KG1 (cell line): ENCODE data around the gene HCFC2.
"Not testable (repeated sequence)": the region's sequence is repeated elsewhere in the genome, so short reads cannot be mapped to it uniquely, and the experiment has no call there.

ENCODE experiments used
- DNase-seq: peaks from one replicate; lab custom pipeline; 2025; lab: John Stamatoyannopoulos, UW

The HCFC2 gene

DNA sequence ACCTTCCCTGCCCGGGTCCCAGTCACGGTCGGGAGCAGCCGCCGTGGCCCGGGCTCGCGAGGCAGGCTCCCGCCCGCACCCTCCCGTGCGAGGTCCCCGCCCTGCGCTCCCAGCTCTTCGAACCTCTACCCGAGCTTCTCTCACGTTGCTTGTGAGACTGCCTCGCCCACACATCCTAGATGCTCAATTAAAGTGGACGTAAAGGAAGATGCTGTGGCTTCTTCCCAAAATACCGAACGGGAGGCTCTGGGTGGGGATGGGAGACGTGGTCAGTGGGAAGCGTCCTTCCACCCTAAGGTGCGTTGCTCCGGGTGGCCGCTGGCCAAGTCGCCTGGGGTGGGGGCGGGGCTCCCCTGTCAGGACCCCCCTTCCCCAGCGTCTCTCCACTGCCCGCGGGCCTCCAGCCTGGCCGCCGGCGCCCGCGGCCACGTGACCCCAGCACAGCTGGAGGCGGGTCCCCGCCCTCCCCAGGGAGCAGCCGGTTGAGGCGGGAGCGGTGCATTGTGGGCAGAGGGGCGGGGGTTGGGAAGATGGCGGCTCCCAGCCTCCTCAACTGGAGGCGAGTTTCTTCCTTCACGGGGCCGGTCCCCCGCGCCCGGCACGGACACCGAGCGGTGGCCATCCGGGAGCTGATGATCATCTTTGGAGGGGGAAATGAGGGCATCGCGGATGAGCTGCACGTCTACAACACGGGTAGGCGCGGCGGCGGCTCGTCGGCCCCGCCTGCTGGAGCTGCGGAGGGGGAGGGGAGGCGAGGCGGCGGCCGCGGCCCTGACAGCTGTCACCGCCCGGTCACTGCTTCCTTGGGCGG lies at the start of gene HCFC2:
Gene HCFC2, plus strand, starts transcription at position 501 of the 811 bp plus-strand sequence. Its CDS starts 30 bp downstream, at position 531.
- peak; percentile 84 for DNase-seq

DNA sequence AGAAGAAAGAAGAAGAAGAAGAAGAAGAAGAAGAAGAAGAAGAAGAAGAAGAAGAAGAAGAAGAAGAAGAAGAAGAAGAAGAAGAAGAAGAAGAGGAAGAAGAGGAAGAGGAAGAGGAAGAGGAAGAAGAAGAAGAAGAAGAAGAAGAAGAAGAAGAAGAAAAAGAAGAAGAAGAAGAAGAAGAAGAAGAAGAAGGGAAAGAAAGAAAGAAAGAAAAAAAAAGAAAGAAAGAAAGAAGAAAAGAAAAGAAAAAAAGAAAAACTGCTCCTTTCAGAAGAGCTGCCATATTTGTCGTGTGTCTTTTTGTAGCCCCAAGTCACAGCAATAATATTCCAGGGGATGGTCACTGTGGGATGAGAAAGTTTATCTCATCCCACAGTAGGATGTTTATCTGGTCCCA lies 42.5 kb upstream of the HCFC2 start:
- DNase-seq, result not testable (repeated sequence)

DNA sequence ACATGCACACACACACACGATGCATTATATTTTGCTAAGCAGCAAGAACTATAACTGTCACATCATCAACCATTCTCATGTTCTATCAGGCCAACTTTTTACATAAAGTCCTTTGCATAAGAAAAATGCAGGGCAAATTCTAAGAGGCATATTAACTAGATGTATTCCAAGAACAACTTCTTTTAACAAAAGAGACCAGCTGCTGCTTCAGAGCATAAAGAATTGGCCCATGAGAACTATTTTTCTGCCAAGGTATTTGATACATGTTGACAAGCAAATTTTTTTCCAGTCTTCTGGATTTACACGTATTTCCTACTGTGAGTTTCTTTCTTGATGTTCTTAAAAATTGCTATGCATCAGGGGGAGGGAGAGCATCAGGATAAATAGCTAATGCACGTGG lies 41.5 kb upstream of the HCFC2 start:
- DNase-seq, result no peak

DNA sequence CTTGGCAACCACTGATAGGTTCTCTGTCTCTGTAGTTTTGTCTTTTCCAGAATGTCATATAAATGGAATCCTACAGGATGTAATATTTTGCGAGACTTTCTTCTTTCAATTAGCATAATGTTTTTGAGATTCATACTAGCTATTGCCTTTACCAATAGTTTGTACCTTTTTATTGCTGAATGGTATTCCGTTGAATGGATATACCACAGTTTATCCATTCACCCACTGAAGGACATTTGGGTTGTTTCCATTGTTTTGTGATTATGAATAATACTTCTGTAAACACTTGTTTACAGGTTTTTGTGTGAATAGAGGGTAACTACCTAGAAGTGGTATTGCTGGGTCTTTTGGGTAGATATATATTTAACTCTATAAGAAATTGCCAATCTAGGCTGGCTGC lies 40.6 kb upstream of the HCFC2 start:
- no peak for DNase-seq

DNA sequence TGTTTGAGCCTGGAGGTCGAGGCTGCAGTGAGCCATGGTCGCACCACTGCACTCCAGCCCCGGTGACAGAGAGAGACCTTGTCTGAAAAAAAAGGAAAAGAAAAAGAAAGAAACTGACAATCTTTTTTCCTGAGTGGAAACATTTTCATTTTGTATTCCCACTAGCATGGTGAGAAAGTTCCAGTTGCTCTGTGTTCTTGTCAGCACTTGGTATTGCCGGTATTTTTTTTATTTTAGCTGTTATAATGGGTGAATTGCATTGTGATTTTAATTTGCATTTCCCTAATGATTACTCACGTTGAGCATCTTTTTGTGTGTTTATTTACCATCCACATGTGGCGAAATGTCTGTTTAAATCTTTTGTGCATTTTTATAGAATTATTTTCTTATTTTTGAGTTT lies 40.0 kb upstream of the HCFC2 start:
- no peak for DNase-seq

DNA sequence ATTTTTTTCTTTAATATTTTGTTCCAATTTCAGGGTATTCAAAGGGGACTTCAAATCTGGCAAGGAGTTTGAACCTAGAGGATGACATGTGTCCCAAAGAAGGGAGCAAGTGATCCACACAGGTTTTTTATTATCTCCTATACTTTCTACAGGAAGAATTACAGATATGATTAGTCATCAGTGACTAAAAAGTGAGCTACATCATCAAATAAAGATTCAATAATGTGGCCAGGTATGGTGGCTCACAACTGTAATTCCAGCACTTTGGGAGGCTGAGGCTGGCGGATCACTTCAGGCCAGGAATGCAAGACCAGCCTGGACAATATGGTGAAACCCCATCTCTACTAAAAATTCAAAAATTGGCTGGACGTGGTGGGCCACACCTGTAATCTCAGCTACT lies 38.6 kb upstream of the HCFC2 start:
- DNase-seq, result no peak

DNA sequence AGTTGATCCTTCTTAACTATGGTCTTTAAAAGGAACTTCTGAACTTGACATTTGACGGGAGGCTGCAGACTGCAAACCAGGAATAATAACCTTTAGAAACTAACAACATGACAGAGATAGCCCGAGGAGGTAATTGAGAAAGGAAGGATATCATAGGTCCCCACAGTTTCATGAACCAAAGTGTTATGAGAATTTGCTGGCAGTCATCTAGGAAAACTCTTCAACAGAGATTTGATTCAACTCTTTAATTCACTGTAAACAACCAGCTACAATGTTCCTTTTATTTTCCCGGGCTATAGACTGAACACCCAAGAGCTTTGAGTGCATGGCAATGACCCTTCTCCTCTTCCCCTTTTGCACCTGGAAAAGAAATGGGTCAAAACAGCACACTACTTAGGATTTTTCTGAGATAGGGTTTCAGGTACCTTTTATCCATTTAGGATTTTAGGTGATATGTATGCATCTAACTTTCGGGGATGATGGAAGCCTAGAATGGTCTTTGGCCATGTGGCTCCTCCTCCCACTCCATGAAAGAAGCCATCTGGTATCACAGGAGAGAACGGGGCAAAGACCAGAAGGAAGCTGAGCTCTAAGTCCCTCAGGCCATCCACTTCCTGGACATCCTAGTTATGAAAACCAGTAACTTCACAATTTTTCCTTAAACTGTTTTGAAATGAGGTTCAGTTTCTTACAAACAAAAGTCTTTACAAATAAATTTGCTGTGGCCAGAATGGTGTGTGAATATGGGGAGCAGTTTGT lies 37.3 kb upstream of the HCFC2 start:
- no peak for DNase-seq

DNA sequence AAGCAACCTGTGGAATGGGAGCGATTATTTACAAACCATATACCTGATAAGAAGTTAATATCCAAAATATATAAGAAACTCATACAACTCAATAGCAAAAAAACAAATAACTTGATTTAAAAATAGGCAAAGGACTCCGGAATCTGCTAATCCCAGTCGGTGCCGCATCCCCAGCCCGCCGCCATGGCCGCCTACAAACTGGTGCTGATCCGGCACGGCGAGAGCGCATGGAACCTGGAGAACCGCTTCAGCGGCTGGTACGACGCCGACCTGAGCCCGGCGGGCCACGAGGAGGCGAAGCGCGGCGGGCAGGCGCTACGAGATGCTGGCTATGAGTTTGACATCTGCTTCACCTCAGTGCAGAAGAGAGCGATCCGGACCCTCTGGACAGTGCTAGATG lies 33.7 kb upstream of the HCFC2 start:
- DNase-seq, result not testable (repeated sequence)

DNA sequence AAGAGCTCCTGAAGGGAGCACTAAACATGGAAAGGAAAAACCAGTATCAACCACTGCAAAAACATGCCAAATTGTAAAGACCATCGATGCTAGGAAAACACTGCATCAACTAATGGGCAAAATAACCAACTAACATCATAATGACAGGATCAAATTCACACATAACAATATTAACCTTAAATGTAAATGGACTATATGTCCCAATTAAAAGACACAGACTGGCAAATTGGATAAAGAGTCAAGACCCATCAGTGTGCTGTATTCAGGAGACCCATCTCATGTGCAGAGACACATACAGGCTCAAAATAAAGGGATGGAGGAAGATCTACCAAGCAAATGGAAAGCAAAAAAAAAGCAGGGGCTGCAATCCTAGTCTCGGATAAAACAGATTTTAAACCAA lies 28.2 kb upstream of the HCFC2 start:
- not testable (repeated sequence) for DNase-seq

DNA sequence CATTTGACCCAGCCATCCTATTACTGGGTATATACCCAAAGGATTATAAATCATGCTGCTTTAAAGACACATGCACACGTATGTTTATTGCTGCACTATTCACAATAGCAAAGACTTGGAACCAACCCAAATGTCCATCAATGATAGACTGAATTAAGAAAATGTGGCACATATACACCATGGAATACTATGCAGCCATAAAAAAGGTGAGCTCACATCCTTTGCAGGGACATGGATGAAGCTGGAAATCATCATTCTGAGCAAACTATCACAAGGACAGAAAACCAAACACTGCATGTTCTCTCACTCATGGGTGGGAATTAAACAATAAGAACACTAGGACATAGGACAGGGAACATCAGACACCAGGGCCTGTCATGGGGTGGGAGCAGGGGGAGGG lies 24.6 kb upstream of the HCFC2 start:
- DNase-seq, result not testable (repeated sequence)

DNA sequence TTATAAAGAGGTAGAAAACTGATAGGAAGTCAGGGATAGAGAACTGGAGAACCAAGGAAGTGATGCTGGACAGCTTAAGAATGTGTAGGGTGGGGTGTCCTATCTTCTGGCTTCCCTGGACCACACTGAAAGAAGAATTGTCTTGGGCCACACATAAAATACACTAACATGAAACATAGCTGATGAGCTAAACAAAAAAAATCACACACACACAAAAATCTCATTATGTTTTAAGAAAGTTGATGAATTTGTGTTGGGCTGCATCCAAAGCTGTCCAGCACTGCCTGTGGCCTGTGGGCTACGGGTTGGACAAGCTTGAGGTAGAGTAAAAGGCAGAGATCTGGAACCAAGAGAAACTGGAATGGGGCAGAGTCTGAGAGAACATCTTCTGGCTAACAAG lies 21.8 kb upstream of the HCFC2 start:
- no peak for DNase-seq

DNA sequence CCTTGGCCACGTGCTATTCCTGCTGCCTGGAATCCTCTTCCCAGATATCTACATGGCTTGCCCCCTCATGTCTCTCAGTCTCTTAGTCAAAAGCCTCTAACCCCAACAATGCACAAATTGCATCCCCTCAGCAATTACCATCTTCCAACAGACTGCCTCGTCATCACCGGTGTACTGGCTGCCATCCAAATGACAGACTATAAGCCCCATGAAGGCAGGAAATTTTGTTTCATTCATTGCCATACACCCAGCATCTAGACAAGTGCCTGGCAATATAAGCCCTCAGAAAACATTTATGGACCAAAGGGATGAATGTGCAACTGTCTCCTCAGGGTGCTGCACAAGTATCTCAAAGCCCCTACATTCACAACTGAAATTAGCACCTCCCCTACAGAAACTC lies 20.2 kb upstream of the HCFC2 start:
- no peak for DNase-seq

DNA sequence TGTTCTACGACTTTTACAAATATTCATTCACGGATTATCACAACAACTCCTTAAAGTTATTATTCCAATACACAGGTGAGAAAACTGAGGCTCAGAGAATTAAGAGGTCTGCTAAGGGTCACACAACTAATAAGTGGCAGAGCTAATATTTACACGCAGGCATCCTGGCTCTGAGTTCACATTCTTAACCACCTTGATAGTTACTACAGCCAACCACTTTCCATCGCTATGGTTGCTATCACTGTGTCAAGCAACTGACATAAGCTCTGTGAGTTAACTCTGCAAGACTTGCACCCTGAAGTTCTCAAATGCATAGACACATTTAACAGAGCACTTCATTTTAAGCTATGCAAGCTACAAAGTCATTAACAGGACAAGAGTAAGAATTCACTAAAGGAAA lies 18.0 kb upstream of the HCFC2 start:
- no peak for DNase-seq

DNA sequence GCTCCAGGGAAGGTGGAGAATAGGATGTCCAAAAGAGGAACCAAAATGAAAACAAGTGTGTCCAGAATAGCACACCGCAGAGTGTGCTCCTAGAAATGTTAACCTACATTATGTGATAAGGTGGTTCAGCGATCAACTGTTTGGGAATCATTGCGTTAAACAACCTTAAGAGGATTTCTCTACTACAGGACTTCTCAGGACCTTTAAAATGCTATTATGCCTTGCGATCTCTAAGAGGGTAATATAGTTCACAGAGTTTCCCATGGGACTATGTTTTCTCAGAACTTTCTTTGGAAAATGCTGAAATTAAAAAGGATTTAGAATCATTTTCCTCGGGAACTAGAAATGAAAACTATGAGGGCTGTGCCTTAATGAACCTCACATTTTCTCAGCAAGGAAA lies 16.2 kb upstream of the HCFC2 start:
- DNase-seq, result no peak

DNA sequence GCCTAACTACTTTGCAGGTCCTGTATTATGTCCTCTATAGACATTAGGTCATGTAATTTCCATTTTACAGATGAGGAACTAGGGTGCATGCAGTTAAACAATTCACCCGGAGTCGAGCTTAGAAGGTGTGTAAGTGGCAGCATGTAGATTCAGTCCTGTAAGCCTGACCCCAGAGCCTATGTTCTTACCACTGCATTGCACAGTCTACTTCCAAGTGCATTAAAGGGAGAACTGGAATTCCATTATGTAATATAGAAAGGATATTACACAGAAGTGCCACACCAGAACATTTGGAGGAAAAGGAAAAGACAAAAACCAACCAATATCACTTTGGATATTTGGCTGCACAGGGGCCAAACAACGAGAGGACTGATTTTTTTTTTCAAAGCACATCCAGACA lies 15.5 kb upstream of the HCFC2 start:
- DNase-seq, result no peak

DNA sequence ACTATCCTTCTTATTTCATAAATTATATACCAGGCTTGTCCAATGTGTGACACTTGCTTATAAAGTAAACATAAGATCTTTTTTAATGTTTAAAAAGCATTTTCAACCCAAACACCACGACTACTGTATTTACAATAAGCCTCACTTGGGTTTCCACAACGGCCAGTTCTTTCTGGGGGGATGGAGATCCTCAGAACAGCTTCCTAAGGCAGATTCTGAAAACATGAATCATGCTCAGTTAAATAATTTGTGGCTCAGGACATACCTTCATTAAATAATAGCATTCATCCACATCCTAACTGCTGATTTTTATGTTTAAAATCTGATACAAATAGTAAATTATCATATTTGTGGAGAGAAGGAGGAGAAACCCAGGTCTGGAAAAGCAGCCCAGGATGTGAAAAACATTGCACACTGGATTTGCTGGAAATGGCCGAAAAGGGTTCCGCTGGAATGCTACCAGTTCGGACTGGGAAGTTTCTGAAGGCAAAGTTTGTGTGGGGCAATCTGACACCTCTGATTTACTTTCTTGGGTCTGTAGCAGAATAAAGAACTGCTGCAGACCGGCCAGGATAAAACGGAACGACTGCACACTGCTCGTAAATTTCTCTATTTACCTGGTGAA lies 14.9 kb upstream of the HCFC2 start:
- no peak for DNase-seq

DNA sequence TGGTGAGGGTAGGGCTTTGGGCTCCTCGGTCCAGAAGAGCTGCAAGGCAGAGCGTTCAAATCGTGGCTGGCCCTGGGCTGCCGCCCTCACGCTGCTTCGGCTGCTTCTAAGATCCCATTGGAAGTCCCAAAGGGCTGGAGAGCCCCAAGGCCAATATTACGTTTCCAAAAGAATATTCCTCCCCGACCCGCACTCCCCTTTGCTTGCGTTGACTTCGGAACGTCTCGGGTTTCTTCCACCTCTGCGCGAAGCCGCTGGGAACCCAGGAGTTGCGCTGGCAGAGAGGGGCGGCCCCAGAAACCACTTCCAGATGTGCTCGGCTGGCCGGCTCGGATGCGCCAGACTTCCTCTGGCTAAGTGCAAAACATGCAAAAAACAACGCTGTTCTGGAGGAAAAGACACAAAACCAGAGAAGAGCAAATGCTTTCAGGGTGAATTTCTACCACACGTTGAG lies 14.4 kb upstream of the HCFC2 start, which contains the start of gene GLT8D2:
Gene GLT8D2, minus strand, starts transcription at position 285 of the 454 bp plus-strand sequence. CDS start 30,539 bp downstream, outside the sequence.
- no peak for DNase-seq

DNA sequence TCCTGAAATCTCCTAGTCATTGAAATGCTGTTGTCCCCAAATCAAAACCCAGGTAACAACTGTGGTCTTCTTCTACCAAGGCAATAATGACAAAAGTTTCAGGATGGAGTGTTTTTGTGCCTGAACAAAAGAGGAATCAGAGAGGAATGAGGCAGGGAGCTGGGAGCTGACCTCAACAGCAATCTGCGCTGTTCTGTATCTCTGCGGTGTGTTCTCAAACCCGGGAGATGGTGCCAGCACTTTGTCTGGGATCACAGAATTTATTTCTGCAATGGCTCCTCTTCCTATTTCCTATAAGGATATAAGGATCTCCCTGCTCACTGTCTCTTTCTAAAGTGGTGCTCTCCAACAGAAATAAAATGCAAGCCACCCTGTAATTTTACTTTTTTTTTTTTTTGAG lies 13.9 kb upstream of the HCFC2 start:
- DNase-seq, result no peak

DNA sequence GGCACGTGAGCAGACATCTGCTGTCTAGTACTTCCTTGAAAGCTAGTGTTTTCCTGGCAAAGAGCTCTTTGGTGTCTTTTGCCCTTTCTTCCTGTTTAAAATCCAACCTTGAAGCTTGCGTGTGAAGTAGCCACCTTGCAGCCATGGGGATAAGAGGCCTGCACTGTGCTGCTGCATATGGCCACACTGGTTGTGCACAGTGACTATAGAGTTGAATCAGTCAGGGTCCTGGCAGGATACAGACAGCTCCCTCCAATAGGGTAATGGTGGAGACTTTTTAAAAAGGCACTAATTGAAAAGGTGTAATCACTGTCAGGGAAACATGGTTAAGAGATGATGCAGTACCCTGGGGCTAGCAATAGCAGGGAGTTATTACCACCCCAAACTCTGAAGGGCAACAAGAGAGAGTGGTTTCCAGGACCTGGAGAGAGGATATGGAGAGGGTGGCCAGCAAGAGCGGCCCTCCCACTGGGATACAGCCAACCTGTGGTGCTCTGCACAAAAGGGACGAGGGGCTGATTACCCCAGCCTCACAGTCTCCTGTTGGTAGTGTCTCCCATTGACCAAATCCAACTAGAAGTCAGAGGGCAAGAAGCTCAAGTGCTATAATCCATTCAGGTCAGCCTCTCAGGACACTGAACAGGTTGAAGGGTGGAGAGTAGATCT lies 9.5 kb upstream of the HCFC2 start:
- DNase-seq, result no peak

DNA sequence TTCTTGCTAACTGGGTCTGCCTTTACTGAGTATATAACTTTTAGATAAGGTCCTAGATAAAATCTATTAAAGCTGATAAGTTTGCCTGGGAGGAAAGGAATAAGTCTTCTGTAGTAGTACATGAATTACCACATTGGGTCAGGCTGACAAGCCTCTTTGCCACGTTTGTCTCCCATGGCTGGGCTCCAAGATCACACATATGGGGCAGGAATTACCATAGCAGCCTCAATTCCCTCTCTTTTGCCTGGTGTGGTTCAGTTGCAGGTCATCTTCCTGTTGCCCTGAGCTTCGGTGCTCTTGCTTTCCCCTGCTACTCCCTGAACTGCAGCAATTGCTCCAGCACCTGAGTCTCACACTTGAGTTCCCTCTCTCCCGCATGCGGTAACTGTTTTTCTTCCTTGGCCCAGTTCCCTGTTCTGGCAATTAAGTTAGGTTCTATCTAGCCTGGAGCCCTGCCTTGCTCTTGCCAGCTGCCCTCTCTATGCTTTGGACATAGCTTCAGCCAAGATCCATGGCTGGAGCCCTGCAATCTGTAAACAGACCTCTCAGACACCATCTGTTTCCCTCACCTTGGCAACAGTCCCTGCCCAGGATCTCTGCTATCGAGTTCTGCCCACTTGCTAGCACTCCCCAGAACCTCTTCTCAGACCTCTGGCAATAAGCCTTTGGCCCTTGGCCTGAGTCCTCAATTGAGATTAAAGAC lies 8.5 kb upstream of the HCFC2 start:
- no peak for DNase-seq

DNA sequence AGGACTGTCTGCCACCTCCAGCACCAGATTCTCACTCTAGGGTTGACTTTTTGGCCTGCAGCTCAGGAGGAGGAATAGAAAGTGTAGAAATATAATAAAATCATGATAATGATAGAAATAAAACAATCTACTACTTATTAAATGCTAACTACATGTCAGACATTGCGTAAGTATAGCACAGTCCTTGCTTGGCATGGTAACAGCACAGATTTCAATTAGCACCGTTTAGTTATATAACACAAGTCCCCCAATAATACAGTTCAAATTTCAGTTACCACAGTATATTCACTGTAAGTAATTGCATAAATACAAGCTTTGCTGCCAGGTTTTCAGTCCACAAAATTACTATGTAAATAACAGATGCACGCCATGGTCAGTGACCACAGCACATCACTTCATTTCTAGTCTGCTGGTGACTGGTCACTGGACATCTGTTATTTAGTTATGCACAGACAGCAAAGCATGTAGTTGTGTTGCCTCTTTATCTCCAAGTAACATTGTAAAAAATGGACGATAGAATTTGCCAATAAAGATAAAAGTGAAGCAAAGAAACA lies 7.8 kb upstream of the HCFC2 start:
- DNase-seq, result no peak
